HG02885 (cell line): Measurements from ENCODE around the gene NCKAP5.

Experiments used
- ATAC-seq: cut with Tn5 transposase; IDR thresholded peaks from one replicate; pipeline ENCODE4 v1.9.1; 2021; ENCODE audit warnings: mild to moderate bottlenecking; ENCODE audit not compliant: unreplicated experiment, poor library complexity

The NCKAP5 gene

DNA sequence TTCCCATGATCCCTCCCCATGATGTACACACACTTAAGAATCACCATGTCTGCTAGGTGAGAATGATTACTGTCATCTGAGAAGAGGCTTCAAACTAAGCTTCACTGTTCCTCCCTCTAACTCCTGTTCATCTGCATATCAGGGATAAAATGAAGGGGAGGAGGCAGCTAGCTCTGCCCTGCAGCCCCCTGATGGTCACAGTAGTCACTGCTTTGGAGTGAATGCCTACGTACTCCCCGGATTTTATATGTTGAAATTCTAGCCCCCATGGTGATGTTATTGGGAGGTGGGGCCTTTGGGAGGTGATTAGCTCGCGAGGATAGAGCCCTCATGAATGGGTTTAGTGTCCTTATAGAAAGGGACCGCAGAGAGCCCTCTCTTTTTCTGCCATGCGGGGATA is 156.4 kb downstream of the NCKAP5 start:
- no peak for ATAC-seq

DNA sequence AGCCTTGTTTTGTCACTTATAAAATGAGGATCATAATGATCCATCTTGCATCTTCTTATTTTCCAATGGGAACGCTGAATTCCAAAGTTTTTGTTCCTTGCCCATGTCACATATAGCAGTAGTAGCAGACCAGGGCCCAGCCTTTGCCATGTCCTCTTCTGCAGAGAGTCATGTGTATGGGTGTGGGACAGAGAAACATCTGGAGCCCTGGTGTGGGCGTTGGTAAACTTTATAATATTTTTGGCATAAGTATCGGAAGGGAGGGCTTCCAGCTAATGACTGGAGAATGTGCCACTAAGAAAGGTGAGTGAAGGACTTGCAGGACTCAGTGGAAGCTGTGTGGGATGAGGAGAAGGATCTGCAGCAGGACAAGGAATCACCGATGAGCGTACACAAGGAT is 157.2 kb downstream of the NCKAP5 start:
- ATAC-seq = no peak

DNA sequence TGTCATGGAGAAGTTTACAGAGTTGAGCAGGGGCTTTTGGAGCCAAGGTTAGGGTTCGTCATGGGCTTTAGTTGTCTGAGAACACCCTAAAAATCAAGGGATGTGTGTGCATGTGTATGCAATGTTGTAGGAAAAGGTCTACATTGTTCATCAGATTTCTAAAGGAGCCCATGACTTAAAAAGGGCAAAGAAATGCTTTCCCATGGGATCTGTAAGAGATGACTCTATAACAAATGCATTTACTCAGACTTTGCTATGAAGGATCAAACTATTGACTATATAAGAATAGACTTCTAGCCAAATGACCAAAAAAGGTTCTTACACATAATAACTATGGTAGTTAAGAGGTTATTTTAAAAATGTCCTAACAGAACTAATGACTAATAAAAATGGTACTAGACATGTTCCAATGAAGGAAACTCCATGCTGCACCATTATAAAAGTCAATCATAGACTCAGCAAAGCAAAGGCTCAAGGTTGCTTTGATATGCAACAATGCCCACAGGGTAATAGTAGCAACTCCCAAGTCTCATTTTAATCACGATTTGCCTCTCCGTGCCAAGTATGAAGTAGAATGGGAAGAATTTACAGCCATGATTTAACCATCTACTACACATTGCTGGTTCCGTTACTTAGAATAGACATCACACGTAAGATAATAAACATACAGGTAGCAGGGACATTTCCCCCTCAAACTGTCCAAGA is 158.5 kb downstream of the NCKAP5 start:
- no peak for ATAC-seq

DNA sequence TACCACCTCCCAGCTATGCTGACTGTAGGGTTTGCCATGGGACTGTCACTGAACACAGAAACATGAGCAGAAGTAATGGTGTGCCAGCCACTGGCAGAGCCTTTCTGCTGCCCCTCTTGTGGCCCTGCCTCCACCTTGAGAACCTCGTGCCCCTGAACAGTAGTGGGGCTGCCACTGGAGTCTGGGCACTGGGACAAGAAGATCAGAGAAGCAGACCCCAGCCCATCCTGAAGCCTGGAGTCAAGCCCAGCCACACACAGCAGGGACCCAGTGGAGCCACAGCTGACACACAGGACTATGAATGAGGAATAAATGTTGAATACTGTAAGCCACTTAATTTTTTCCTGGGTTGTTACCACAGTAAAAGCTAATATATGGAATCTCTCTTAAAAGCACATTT is 159.6 kb downstream of the NCKAP5 start:
- ATAC-seq = no peak

DNA sequence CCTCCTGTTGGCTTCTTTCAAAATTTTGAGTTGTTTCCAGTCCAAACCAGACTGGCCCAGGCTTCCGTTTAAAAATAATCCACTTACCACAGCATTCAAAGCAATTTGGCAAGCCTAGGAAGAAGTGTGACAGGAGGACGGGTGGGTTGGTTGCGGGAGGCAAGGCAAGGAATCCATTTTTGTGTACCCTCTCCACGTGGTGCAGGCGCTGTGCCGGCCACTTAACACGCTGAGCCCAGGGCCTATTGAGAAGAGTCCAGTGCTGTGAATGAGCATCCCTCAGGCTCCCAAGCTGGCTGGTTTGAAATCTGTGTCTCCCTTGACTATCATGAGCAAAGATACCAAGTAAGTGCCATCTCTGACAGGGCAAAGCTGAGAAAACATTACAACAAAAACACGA is 160.9 kb downstream of the NCKAP5 start:
- ATAC-seq = no peak

DNA sequence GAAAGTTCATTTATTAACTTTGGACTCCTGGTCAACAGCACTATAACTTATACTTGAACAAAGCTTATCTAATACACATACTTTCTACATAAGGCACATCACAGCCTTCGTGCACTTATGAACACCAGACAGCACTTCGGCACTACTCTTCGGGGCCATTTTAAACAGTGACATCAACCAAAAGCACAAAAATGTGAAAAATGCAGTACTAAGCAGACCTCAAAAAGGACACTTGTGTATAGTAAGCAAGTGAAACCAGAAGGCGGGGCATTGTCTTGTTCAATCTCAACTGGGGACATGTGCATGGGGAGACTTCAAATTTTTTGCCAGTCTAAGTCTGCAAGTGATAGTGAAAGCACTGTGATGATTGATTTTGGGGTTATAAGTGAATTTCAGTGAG is 163.0 kb downstream of the NCKAP5 start:
- ATAC-seq = no peak

DNA sequence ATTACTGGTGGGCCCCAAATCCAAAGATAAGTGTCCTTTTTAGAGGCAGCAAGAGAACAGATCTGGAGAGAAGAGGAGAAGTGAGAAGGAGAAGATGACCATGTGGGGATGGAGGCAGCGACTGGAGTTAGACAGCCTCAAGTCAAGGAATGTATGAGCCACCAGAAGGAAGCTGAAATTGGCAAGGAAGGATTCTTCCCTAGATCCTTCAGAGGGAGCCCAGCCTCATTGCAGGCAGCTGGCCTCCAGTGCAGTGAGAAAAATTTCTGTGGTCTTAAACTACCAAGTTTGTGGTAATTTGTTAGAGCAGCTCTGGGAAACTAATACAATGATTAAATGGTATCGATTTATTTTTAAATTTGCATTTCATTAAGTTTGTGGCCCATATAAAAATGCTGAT is 167.9 kb downstream of the NCKAP5 start:
- ATAC-seq = no peak

DNA sequence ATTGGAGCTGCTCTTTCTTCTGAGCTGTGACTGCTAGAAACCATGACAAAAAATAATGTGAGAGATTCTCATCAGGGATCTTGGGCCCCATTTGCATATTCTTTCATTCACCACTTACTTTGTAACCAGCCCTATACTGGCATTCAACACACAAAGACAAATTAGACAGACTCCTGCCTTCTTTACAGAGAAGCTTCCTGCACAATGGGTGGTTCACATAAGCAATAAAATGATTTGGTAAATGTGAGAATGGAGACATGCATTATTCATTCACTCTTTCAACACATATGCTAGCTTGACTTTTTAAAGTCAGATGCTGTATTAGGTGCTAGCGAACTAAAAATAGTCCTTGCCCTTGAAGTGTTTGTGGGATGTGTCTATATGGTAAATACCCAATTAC is 174.4 kb downstream of the NCKAP5 start:
- ATAC-seq = no peak

DNA sequence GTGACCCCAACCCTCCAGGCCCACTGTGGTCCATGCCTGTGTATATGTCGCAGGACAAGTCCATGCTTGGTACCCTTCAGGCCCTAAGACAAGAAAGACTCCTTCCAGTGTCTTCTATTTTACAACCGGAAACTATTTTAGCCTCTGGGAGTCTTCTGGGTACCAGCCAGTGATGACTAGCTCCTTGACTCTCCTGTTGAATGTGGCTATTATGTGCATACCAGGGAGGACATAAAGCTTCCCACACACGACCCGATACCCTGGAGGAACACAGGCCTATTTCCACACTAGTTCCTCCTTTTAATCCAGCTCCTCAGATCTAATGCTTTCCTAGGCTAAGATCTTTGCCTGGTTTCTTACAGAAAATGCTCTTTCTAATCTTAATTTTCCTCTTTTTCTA is 178.1 kb downstream of the NCKAP5 start:
- no peak for ATAC-seq

DNA sequence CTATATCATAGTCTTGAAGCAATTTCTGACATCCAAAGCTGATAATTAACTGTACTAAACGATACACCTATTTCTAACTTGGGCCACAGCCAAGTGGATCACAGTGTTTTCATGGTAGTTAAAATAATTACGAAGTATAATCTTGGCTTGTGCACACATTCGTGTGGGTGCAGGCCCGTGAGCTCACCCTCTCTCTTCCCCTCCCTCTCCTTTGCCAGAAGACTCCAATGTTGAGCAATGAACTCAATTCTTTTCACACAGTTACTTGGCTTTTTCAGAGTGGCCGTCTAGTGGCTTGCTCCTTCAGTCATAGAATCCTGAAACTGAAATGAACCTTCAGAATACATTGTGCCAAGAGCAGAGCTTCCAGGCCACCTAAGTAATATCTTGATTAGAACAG is 178.7 kb downstream of the NCKAP5 start:
- ATAC-seq = no peak

DNA sequence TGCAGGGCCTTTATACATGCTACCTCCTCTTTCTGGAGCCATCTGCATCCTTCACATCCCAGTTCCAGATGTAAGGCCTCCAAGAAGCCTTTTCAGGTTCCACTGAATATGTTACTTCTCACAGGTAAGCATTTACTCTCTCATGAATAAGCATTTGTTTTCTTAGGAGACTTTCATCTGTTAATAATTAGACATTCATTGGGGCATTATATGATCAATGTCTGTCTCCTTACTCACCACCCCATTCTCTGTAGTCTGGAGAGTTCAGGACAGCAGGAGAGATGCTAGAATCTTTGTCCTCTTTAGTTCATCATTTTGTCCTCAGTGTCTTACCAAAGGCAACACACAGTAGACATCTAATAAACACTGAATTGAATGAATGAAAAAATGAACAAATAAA is 185.7 kb downstream of the NCKAP5 start:
- no peak for ATAC-seq

DNA sequence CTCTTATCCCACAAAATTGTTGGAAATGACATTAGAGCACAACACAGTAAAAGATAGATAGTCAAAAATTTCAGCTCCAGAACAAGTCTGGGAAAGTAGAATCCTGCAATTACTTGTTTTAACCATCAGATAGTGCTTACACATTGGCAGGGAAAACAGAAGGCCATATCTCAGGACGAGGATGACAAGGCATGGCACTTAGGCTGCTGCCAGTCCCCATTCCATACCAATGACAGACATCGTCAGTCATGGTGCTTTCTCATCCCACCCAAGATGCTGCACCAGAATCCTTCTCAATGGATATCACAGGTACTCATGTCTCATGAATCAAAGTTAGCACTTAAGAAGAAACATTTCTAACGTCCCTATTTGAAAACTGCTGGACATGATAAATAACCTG is 187.3 kb downstream of the NCKAP5 start:
- no peak for ATAC-seq

DNA sequence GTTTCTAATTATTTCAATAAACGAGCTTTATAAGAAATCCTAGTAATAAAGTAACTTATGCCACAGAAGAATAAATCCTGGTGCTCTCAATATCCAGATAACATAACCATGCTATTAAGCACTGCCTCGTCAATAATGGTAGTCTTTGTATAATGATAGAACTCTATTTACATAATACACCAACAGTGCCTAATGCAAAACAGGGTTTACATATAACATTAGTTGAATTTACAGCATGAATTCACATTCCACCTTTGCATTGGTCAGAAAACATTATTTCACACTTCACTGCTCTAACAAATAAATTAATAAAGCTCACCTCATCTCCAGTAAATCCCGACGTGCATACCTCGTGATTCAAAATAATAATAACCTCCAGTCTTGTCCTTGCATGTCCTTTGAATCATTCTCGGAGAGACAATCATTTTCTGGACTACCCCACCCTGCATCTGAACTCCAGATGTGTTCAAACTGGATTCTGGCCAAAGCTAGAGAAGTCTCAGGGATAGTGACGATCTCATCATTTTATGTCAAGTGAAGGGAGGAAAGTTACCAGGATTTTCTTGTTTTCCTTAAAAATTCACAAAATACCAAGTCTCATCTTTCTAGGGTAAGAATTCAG is 189.2 kb downstream of the NCKAP5 start:
- ATAC-seq = no peak

DNA sequence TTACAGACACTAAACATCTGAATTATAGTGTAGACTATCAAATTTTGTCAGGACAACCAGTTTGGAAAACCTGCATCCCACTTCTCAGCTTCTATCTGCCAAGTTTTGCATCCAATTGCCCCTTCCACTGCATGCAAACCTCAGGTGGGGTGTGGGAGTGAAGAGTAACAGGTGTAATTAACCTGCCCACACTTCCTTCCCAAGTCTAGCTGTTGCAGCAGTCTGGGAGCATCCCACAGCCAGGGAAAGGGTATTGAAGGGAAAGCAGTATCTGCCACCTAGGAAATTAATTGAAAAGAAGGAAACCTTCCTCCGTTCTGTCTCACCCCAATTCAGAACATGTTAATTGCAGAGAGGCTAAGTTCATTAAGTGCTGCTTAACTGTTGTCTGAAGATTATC is 189.9 kb downstream of the NCKAP5 start:
- no peak for ATAC-seq

DNA sequence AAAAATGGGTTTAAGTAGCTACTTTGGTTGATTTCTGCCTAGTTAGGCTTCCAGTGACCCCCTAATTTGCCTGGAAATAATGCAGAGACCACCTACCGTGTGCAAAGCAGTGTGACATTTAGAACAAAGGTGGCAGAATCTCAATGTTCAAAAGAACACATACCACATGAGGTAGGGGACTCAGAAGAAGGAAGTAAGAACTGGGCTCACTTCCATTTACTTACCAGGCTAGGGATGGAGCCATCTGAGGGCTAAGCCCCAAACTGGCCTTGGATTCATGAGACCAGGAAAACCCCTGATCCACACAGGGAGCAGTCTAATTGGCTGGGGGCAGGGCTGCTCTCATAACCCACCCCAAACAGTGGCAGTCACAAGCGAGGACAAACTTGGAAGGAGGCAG is 190.7 kb downstream of the NCKAP5 start:
- ATAC-seq = no peak

DNA sequence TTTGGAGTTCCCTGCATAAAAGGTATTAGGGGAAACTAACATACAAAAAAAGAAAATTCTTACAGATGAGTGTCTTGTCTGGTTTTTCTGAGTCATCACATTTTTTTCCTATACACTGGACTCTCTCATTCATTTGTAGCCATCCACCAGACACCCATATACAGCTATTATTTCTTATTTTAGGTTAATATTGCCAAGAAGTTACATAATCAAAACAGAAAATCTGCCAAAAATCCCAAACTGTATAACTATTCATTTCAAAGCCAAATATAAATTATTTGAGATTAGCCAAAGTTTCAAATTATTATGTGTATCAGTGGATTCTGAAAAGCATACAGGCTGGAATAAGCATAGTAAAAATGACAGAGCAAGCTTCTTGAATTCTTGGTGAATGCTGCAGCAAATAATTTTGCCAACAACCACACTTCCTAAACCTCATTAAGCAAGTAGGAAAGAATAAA is 191.2 kb downstream of the NCKAP5 start:
- no peak for ATAC-seq

DNA sequence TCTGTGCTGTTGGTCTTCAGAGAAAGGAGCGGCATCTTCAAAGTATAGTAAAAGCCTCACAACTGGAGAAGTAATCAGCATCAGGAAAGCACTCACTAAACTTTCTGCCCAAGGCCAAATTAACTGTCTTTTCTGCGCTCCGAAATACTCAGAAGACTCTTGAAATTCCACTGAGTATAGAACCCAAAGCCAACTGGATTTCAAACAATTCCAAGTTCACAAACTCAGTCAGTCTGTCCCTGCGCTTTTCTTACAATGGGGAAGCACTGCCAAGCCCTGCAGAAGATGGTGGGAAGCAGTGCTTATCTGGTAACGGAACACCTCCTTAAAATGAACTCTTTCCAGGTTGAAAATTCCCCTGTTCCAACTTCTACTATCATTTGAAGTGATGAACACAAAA is 193.5 kb downstream of the NCKAP5 start:
- ATAC-seq = no peak

DNA sequence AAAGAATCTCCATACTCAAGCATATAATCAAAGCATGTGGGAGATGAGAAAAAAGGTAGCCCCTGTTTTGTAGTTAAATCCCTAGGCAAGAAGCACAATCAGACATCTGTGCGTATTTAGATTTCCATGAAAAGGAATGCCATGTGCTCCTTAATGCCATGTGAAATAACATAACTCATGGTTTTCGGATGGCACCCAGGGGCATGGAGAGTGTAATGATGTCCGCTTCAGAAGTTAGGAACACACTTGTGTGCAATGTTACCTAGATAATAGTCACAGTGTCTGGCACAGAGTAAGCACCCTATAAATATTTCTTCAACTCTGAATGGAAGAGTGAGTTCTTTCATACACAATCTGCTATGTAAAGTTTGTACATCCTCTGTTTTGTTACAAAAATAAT is 197.0 kb downstream of the NCKAP5 start:
- ATAC-seq = no peak

DNA sequence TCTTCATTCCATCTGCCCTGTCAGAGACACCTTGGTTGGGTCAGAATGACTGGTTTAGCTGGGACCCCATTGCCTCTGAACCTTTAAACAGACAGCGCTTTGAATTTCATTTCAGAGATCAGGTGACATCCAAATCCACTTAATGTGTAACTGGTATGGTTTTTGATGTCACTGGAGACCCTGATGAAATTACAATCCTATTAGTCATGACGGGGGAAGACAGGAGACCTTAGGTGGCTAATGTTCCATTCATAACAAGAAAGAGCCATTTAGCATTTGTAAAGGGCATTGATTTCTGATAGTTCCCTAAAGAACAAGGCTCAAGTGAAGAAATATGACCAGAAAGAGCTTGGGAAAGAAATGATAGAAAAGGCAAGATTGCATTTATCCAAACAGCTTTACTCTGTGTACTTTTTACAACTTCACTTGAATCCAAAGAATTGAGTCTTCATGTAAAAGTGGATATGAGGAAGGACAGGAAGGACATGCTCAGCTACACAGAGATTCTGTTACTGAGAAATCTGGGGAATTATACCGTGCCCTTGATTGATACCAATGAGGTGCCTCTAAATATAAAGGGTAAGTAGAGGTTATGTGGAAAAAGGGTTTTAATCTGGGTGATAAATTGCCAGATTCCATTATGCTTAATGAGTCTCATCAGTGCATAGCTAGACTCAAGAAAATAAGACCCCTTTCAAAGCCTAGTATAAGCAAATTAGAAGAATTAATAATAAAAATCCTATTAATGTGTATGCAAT is 198.2 kb downstream of the NCKAP5 start:
- no peak for ATAC-seq

DNA sequence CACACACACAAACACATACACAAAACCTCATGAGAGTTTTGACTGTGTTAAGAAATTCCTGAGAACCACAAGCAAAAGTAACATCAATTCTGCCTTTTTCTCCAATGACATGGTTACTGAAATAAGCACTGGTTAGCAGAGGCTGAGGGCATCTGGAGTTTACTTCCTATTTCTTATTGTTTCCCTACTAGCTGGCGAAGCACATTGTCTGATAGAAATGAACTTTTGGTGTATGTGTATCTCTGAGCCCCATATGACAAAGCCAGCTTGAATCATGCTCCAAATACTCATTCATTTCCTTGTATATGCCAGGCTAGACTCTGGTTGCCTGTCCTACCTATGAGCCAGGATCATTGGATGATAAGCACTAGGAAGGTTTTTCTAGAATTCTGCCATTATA is 203.1 kb downstream of the NCKAP5 start:
- no peak for ATAC-seq

DNA sequence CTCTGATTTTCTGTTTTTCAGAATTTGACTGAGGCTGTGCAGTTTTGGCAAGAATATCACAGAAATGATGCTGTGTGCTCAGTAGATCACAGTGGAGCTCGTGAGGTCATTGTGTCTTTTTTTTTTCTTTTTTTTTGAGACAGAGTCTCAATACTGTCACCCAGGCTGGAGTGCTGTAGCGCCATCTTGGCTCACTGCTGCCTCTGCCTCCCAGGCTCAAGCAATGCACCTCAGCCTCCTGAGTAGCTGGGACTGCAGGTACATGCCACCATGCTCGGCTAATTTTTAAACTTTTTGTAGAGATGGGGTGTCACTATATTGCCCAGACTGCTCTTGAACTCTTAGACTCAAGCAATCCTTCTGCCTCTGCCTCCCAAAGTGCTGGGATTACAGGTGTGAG is 203.6 kb downstream of the NCKAP5 start:
- ATAC-seq = no peak

DNA sequence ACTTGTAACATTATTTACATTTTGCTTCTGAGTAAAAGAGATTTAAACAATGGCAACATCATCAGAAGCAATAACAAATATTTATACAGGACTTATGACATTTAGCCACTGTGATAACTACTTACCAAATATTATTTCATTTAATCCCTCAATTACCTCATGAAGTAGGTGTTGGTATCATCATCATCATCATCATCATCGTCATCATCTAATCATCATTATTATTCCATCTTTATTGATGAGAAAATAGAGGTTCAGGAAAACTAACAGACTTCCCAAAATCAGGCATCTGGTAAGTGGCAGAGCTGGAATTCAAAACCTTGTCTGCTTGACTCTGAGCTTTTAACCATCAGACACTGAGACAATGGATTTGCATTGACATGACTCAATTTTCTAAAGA is 204.4 kb downstream of the NCKAP5 start:
- no peak for ATAC-seq
